ENCODE measurements around the gene ARSB.
A peak's percentile ranks its signal among the peaks of the same experiment; 100 is the strongest.

Gene ARSB

DNA sequence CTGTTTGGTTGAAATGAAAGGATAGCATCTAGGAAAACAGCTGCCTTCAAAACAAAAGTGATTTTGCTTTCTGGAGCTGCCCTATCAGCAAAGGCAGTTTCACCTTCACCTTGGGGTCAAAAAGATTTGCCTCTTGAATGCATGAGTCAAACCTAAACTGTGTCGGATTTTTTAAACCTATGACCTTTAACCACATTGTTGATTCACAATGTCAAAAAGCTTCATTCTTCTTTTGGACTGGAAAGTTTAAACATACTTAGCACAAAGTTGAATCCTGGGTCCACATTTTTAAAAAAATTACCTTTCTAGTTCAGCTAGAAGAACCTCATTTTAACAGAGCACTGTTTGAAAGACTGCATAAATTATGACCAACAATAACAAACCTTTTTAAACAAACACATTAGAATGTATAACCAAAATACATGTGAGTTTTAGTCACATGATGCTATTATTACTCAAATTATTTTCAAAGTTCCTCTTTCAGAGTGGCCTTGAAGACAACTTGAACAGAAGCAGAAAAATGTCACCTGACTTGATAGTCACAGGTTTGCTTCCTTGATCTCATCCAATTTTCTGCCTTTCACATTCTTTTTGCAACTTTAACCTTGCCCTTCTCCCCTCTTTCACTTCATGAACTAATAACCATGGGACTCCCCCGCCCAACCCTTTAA, 226.8 kb downstream of the ARSB start:
- WGBS (ENCODE audit: insufficient coverage): 100% methylated on average over 1 of the region's 2 CpGs
- POLR2A ChIA-PET: no interaction called here
- peak in 1 of 3 donors; percentile 9 for DNase-seq

GRCh38 chr5:78757269-78758053, 227.6 kb downstream of the ARSB start:
- Histone ChIP-seq H3K27ac (ENCODE audit: insufficient read depth in 1 of 2, low read depth in 1 of 2, low read length in 2 of 2, poor library complexity in 1 of 2, severe bottlenecking in 2 of 2) (no peak overlapping the region), H3K27me3 (replicated peaks in 2 of 5; ENCODE audit: control insufficient read depth in 4 of 5, insufficient read depth in 5 of 5, low read length in 4 of 5) (no peaks in the 10 kb centered on the region), H3K36me3 (ENCODE audit: control insufficient read depth in 4 of 4, insufficient read depth in 4 of 4, low read length in 3 of 4) (no peaks in the 10 kb centered on the region), H3K4me1 (ENCODE audit: control extremely low read depth in 1 of 4, control insufficient read depth in 4 of 4, insufficient read depth in 4 of 4, low read length in 3 of 4) (peaks cover 0 to 3% (median 0%) of the 10 kb centered on the region in 4 experiments), H3K4me3 (ENCODE audit: control insufficient read depth in 1 of 7, extremely low read depth in 1 of 7, insufficient read depth in 4 of 7, low read depth in 2 of 7, low read length in 6 of 7) (no peak overlapping the region), H3K9me3 (ENCODE audit: control extremely low read depth in 1 of 5, control insufficient read depth in 4 of 5, insufficient read depth in 2 of 5, low read depth in 1 of 5, low read length in 4 of 5) (peaks cover 0 to 2% (median 0%) of the 10 kb centered on the region in 5 experiments)
- ChIA-PET POLR2A (interaction anchor here (0.9 kb wide), 1 partner anchor 14 kb away, joined by 3 read pairs; no protein-coding TSS in a partner anchor), CTCF (interaction anchor here (1.5 kb wide), 1 partner anchor 9 kb away, joined by 3 read pairs; no protein-coding TSS in a partner anchor)
- DNase-seq: peak in 2 of 3 donors; percentile 6 to 16
- WGBS (ENCODE audit: insufficient coverage): 97% methylated on average over 3 of the region's 7 CpGs

More for the DNA sequence above, 226.8 kb downstream of the ARSB start:
- peaks cover 0 to 3% (median 0%) of the 10 kb centered on the region in 4 experiments for H3K4me1 ChIP-seq (ENCODE audit: control extremely low read depth in 1 of 4, control insufficient read depth in 4 of 4, insufficient read depth in 4 of 4, low read length in 3 of 4)
- no peak overlapping the region for H3K4me3 ChIP-seq (ENCODE audit: control insufficient read depth in 1 of 7, extremely low read depth in 1 of 7, insufficient read depth in 4 of 7, low read depth in 2 of 7, low read length in 6 of 7)
- no peaks in the 10 kb centered on the region for H3K27me3 ChIP-seq (replicated peaks in 2 of 5; ENCODE audit: control insufficient read depth in 4 of 5, insufficient read depth in 5 of 5, low read length in 4 of 5)
- H3K27ac ChIP-seq (ENCODE audit: insufficient read depth in 1 of 2, low read depth in 1 of 2, low read length in 2 of 2, poor library complexity in 1 of 2, severe bottlenecking in 2 of 2): no peak overlapping the region
- CTCF ChIA-PET: interaction anchor here (1.5 kb wide), 1 partner anchor 10 kb away, joined by 3 read pairs; no protein-coding TSS in a partner anchor
- peaks cover 0 to 2% (median 0%) of the 10 kb centered on the region in 5 experiments for H3K9me3 ChIP-seq (ENCODE audit: control extremely low read depth in 1 of 5, control insufficient read depth in 4 of 5, insufficient read depth in 2 of 5, low read depth in 1 of 5, low read length in 4 of 5)
- H3K36me3 ChIP-seq (ENCODE audit: control insufficient read depth in 4 of 4, insufficient read depth in 4 of 4, low read length in 3 of 4): no peaks in the 10 kb centered on the region

- WGBS (ENCODE audit: insufficient coverage): 100% methylated on average over 2 of the region's 3 CpGs
- no peak overlapping the region for H3K27ac ChIP-seq (ENCODE audit: insufficient read depth in 1 of 2, low read depth in 1 of 2, low read length in 2 of 2, poor library complexity in 1 of 2, severe bottlenecking in 2 of 2)
- peaks cover 0 to 2% (median 0%) of the 10 kb centered on the region in 5 experiments for H3K9me3 ChIP-seq (ENCODE audit: control extremely low read depth in 1 of 5, control insufficient read depth in 4 of 5, insufficient read depth in 2 of 5, low read depth in 1 of 5, low read length in 4 of 5)
- CTCF ChIA-PET: no interaction called here
- H3K4me1 ChIP-seq (ENCODE audit: control extremely low read depth in 1 of 4, control insufficient read depth in 4 of 4, insufficient read depth in 4 of 4, low read length in 3 of 4): peaks cover 0 to 3% (median 0%) of the 10 kb centered on the region in 4 experiments
- POLR2A ChIA-PET: interaction anchor here (0.9 kb wide), 1 partner anchor 13 kb away, joined by 3 read pairs; no protein-coding TSS in a partner anchor
- H3K4me3 ChIP-seq (ENCODE audit: control insufficient read depth in 1 of 7, extremely low read depth in 1 of 7, insufficient read depth in 4 of 7, low read depth in 2 of 7, low read length in 6 of 7): no peak overlapping the region
- DNase-seq: no peak
- no peaks in the 10 kb centered on the region for H3K27me3 ChIP-seq (replicated peaks in 2 of 5; ENCODE audit: control insufficient read depth in 4 of 5, insufficient read depth in 5 of 5, low read length in 4 of 5)
- H3K36me3 ChIP-seq (ENCODE audit: control insufficient read depth in 4 of 4, insufficient read depth in 4 of 4, low read length in 3 of 4): no peaks in the 10 kb centered on the region
Measured at GRCh38 chr5:78756858-78757257, 228.3 kb downstream of the ARSB start.

GRCh38 chr5:78755822-78756429, 229.2 kb downstream of the ARSB start:
- H3K36me3 ChIP-seq (ENCODE audit: control insufficient read depth in 4 of 4, insufficient read depth in 4 of 4, low read length in 3 of 4): no peaks in the 10 kb centered on the region
- peaks cover 0 to 3% (median 0%) of the 10 kb centered on the region in 4 experiments for H3K4me1 ChIP-seq (ENCODE audit: control extremely low read depth in 1 of 4, control insufficient read depth in 4 of 4, insufficient read depth in 4 of 4, low read length in 3 of 4)
- WGBS (ENCODE audit: insufficient coverage): no CpG with 5 or more reads among the region's 2 CpGs
- DNase-seq: no peak
- no peak overlapping the region for H3K27ac ChIP-seq (ENCODE audit: insufficient read depth in 1 of 2, low read depth in 1 of 2, low read length in 2 of 2, poor library complexity in 1 of 2, severe bottlenecking in 2 of 2)
- no peaks in the 10 kb centered on the region for H3K27me3 ChIP-seq (replicated peaks in 2 of 5; ENCODE audit: control insufficient read depth in 4 of 5, insufficient read depth in 5 of 5, low read length in 4 of 5)
- H3K9me3 ChIP-seq (ENCODE audit: control extremely low read depth in 1 of 5, control insufficient read depth in 4 of 5, insufficient read depth in 2 of 5, low read depth in 1 of 5, low read length in 4 of 5): peaks cover 0 to 2% (median 0%) of the 10 kb centered on the region in 5 experiments
- CTCF ChIA-PET: no interaction called here
- POLR2A ChIA-PET: no interaction called here
- H3K4me3 ChIP-seq (ENCODE audit: control insufficient read depth in 1 of 7, extremely low read depth in 1 of 7, insufficient read depth in 4 of 7, low read depth in 2 of 7, low read length in 6 of 7): no peak overlapping the region

DNA sequence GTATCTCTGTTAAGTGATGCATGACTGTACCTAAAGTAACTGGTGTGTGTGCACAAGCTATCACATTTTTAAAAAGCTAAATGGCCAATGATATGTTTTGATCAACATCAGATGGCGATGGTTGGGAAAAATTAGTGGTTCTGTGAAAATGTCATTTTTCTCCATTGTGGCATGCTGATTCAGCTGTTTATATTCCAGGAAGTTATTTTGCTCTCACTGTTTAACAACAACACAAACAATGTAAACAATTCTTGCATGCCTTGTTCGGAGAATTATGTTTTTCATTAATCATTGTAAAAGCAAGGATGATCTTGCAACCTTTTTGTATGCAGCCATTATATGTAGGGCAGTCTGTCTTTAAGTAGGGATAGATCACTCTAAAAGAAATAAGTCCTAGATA, 230.5 kb downstream of the ARSB start:
- Histone ChIP-seq H3K4me3 (ENCODE audit: control insufficient read depth in 1 of 7, extremely low read depth in 1 of 7, insufficient read depth in 4 of 7, low read depth in 2 of 7, low read length in 6 of 7) (no peak overlapping the region), H3K27me3 (replicated peaks in 2 of 5; ENCODE audit: control insufficient read depth in 4 of 5, insufficient read depth in 5 of 5, low read length in 4 of 5) (peaks cover 0 to 1% (median 0%) of the 10 kb centered on the region in 5 experiments), H3K36me3 (ENCODE audit: control insufficient read depth in 4 of 4, insufficient read depth in 4 of 4, low read length in 3 of 4) (no peaks in the 10 kb centered on the region), H3K27ac (ENCODE audit: insufficient read depth in 1 of 2, low read depth in 1 of 2, low read length in 2 of 2, poor library complexity in 1 of 2, severe bottlenecking in 2 of 2) (no peak overlapping the region), H3K4me1 (ENCODE audit: control extremely low read depth in 1 of 4, control insufficient read depth in 4 of 4, insufficient read depth in 4 of 4, low read length in 3 of 4) (peaks cover 0 to 3% (median 0%) of the 10 kb centered on the region in 4 experiments), H3K9me3 (ENCODE audit: control extremely low read depth in 1 of 5, control insufficient read depth in 4 of 5, insufficient read depth in 2 of 5, low read depth in 1 of 5, low read length in 4 of 5) (no peaks in the 10 kb centered on the region)
- POLR2A ChIA-PET: no interaction called here
- DNase-seq: no peak
- CTCF ChIA-PET: no interaction called here
- WGBS (ENCODE audit: insufficient coverage): no CpG with 5 or more reads among the region's 2 CpGs

- 92% methylated on average over 2 of the region's 4 CpGs for WGBS (ENCODE audit: insufficient coverage)
- ChIA-PET CTCF (no interaction called here), POLR2A (no interaction called here)
- no peaks in the 10 kb centered on the region for H3K9me3 ChIP-seq (ENCODE audit: control extremely low read depth in 1 of 5, control insufficient read depth in 4 of 5, insufficient read depth in 2 of 5, low read depth in 1 of 5, low read length in 4 of 5)
- peaks cover 0 to 3% (median 0%) of the 10 kb centered on the region in 4 experiments for H3K4me1 ChIP-seq (ENCODE audit: control extremely low read depth in 1 of 4, control insufficient read depth in 4 of 4, insufficient read depth in 4 of 4, low read length in 3 of 4)
- no peaks in the 10 kb centered on the region for H3K36me3 ChIP-seq (ENCODE audit: control insufficient read depth in 4 of 4, insufficient read depth in 4 of 4, low read length in 3 of 4)
- H3K27me3 ChIP-seq (replicated peaks in 2 of 5; ENCODE audit: control insufficient read depth in 4 of 5, insufficient read depth in 5 of 5, low read length in 4 of 5): peaks cover 0 to 1% (median 0%) of the 10 kb centered on the region in 5 experiments
- no peak overlapping the region for H3K4me3 ChIP-seq (ENCODE audit: control insufficient read depth in 1 of 7, extremely low read depth in 1 of 7, insufficient read depth in 4 of 7, low read depth in 2 of 7, low read length in 6 of 7)
- no peak overlapping the region for H3K27ac ChIP-seq (ENCODE audit: insufficient read depth in 1 of 2, low read depth in 1 of 2, low read length in 2 of 2, poor library complexity in 1 of 2, severe bottlenecking in 2 of 2)
- DNase-seq: no peak
Measured at GRCh38 chr5:78753093-78753531, 232.0 kb downstream of the ARSB start.

Data from common myeloid progenitor, CD34-positive (primary cell).